DOHH2 (cell line): Measurements from ENCODE around the gene SCN1B.

ENCODE experiments used
- H3F3A ChIP-seq: fragments of 200-600 bp; sonication (generic), shearing (Covaris generic); 2 replicates; pipeline ENCODE4 v1.6.0; 2016; ENCODE audit warnings: antibody characterized with exemption, mild to moderate bottlenecking; ENCODE audit not compliant: control insufficient read depth, insufficient read depth
- H3K27ac ChIP-seq: fragments of 200-600 bp; sonication (generic); 2 replicates; pipeline ENCODE4 v1.5.1; 2014; ENCODE audit warnings: low read depth, mild to moderate bottlenecking, low read length, moderate library complexity
- H3K27me3 ChIP-seq: fragments of 200-600 bp; sonication (generic); 2 replicates; pipeline ENCODE4 v1.6.1; 2014; ENCODE audit warnings: mild to moderate bottlenecking, low read length, mixed read lengths; ENCODE audit not compliant: control insufficient read depth
- H3K36me3 ChIP-seq: fragments of 200-600 bp; sonication (generic); 2 replicates; pipeline ENCODE4 v1.6.1; 2014; ENCODE audit warnings: mild to moderate bottlenecking, low read length, moderate library complexity, mixed read lengths; ENCODE audit not compliant: control insufficient read depth
- H3K4me1 ChIP-seq: fragments of 200-600 bp; sonication (generic); 2 replicates; pipeline ENCODE4 v1.6.1; 2014; ENCODE audit warnings: mild to moderate bottlenecking, low read length, mixed read lengths; ENCODE audit not compliant: control insufficient read depth
- H3K4me2 ChIP-seq: fragments of 200-600 bp; sonication (generic); 2 replicates; pipeline ENCODE4 v1.6.0; 2014; ENCODE audit warnings: mild to moderate bottlenecking, low read length, moderate library complexity
- H3K4me3 ChIP-seq: fragments of 200-600 bp; sonication (generic); 2 replicates; pipeline ENCODE4 v1.5.1; 2014; ENCODE audit warnings: mild to moderate bottlenecking, low read length, mixed read lengths
- H3K79me2 ChIP-seq: fragments of 200-600 bp; sonication (generic); 2 replicates; pipeline ENCODE4 v1.6.1; 2014; ENCODE audit warnings: mild to moderate bottlenecking, low read length, mixed read lengths; ENCODE audit not compliant: control insufficient read depth
- H3K9me2 ChIP-seq: fragments of 200-600 bp; sonication (generic); replicated peaks from 2 replicates; pipeline ENCODE4 v1.6.1; 2014; ENCODE audit warnings: mild to moderate bottlenecking, low read length, mixed read lengths; ENCODE audit not compliant: control insufficient read depth
- H3K9me3 ChIP-seq: fragments of 200-600 bp; sonication (generic); 2 replicates; pipeline ENCODE4 v1.6.1; 2014; ENCODE audit warnings: antibody characterized with exemption, low read length, mixed read lengths; ENCODE audit not compliant: control insufficient read depth, insufficient read depth
- H4K20me1 ChIP-seq: fragments of 200-600 bp; sonication (generic); 2 replicates; pipeline ENCODE4 v1.6.0; 2014; ENCODE audit warnings: low read depth, mild to moderate bottlenecking, antibody characterized with exemption, low read length, moderate library complexity; ENCODE audit not compliant: control insufficient read depth, insufficient read depth
- EZH2phosphoT487 ChIP-seq: fragments of 200-600 bp; sonication (generic); IDR thresholded peaks from 2 replicates; pipeline ENCODE4 v1.6.1; 2017; ENCODE audit warnings: borderline replicate concordance, mild to moderate bottlenecking, antibody characterized with exemption, low read length, moderate library complexity, mixed read lengths
- TF ChIP-seq, protein P1 (sequence below): fragments of 200-600 bp; sonication (generic); IDR thresholded peaks from one replicate; pipeline ENCODE4 v1.5.1; 2014; ENCODE audit warnings: antibody characterized with exemption, mild to moderate bottlenecking, low read depth, low read length; ENCODE audit not compliant: poor library complexity, severe bottlenecking

SCN1B gene

DNA sequence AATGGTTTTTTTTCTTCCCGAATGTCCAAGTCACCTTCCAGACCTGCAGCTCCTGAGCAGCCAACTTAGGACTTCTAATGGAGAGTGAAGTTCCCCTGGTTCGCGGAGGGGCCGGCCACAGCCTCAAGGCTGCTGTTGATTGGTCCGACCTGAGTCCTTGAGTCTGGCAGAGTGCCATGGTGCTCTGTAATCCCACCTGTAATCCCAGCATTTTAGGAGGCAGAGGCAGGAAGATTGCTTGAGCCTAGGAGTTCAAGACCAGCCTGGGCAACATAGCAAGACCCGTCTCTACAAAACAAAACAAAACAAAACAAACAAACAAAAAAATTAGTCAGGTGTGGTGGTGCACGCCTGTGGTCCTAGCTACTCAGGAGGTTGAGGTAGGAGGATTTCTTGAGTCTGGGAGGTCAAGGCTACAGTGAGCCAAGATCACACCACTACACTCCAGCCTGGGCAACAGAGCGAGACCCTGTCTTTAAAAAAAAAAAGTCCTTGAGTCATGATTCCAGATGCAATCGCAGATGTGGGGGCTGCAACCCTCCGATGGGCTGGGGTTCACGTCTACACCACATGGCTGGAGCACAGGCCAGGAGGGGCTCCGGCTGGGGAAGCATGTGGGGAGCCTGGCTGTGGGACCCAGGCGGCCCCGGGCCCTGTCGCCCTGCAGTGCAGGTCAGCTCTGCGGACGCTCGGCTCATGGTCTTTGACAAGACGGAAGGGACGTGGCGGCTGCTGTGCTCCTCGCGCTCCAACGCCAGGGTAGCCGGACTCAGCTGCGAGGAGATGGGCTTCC, 28.9 kb downstream of the SCN1B start:
- Histone ChIP-seq H3K36me3 (no peaks in the 10 kb centered on the region), H4K20me1 (no peaks in the 10 kb centered on the region), H3K9me2 (no peaks in the 10 kb centered on the region), H3K27ac (no peak overlapping the region), H3K4me1 (no peaks in the 10 kb centered on the region), H3K9me3 (no peaks in the 10 kb centered on the region), H3K27me3 (peaks cover 24% of the 10 kb centered on the region), H3F3A (no peaks in the 10 kb centered on the region), H3K4me2 (no peak overlapping the region), H3K79me2 (no peaks in the 10 kb centered on the region), H3K4me3 (no peak overlapping the region)
- TF ChIP-seq EZH2phosphoT487, result no peak
- TF ChIP-seq, protein P1, sequence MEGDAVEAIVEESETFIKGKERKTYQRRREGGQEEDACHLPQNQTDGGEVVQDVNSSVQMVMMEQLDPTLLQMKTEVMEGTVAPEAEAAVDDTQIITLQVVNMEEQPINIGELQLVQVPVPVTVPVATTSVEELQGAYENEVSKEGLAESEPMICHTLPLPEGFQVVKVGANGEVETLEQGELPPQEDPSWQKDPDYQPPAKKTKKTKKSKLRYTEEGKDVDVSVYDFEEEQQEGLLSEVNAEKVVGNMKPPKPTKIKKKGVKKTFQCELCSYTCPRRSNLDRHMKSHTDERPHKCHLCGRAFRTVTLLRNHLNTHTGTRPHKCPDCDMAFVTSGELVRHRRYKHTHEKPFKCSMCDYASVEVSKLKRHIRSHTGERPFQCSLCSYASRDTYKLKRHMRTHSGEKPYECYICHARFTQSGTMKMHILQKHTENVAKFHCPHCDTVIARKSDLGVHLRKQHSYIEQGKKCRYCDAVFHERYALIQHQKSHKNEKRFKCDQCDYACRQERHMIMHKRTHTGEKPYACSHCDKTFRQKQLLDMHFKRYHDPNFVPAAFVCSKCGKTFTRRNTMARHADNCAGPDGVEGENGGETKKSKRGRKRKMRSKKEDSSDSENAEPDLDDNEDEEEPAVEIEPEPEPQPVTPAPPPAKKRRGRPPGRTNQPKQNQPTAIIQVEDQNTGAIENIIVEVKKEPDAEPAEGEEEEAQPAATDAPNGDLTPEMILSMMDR, result no peak

DNA sequence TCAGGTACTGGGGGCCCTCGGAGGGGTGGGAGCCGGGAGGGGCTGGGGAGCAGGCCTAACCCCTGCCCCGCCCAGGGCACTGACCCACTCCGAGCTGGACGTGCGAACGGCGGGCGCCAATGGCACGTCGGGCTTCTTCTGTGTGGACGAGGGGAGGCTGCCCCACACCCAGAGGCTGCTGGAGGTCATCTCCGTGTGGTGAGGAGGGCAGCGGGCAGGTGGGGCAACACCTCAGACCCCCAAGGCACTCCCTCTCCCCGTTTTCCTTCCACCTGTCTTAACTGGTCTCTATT, 29.5 kb downstream of the SCN1B start:
- H3K27me3 ChIP-seq, result peaks cover 21% of the 10 kb centered on the region
- no peaks in the 10 kb centered on the region for H3K9me2 ChIP-seq
- H3K79me2 ChIP-seq, result no peaks in the 10 kb centered on the region
- no peaks in the 10 kb centered on the region for H3K9me3 ChIP-seq
- no peak for TF ChIP-seq EZH2phosphoT487
- TF ChIP-seq, protein P1, result no peak
- no peak overlapping the region for H3K4me3 ChIP-seq
- H3K4me1 ChIP-seq, result no peaks in the 10 kb centered on the region
- no peaks in the 10 kb centered on the region for H3F3A ChIP-seq
- H3K27ac ChIP-seq, result no peak overlapping the region
- no peaks in the 10 kb centered on the region for H3K36me3 ChIP-seq
- H4K20me1 ChIP-seq, result no peaks in the 10 kb centered on the region
- no peak overlapping the region for H3K4me2 ChIP-seq

DNA sequence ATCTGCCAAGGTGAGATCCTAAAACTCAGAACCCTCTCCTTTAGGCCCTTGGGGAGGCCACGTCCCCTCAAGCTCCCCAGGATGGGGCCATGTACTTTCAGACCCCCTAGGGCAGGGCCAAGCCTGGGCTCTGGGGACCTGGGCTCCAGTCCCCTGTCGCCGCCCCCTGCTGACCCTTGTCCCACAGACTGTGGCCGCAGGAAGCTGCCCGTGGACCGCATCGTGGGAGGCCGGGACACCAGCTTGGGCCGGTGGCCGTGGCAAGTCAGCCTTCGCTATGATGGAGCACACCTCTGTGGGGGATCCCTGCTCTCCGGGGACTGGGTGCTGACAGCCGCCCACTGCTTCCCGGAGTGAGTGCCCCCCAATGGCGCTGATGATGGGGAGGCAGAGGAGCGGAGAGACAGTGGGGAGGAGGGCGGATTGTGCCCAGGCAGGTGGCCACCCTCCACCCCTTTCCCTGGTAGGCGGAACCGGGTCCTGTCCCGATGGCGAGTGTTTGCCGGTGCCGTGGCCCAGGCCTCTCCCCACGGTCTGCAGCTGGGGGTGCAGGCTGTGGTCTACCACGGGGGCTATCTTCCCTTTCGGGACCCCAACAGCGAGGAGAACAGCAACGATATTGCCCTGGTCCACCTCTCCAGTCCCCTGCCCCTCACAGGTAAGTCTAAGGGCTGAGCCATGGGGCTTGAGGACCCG, 30.0 kb downstream of the SCN1B start:
- H3F3A ChIP-seq, result no peaks in the 10 kb centered on the region
- H4K20me1 ChIP-seq, result no peaks in the 10 kb centered on the region
- peaks cover 18% of the 10 kb centered on the region for H3K27me3 ChIP-seq
- TF ChIP-seq, protein P1, result no peak
- H3K36me3 ChIP-seq, result no peaks in the 10 kb centered on the region
- no peaks in the 10 kb centered on the region for H3K9me3 ChIP-seq
- H3K27ac ChIP-seq, result no peak overlapping the region
- H3K4me1 ChIP-seq, result no peaks in the 10 kb centered on the region
- H3K4me2 ChIP-seq, result no peak overlapping the region
- H3K79me2 ChIP-seq, result no peaks in the 10 kb centered on the region
- no peak overlapping the region for H3K4me3 ChIP-seq
- no peaks in the 10 kb centered on the region for H3K9me2 ChIP-seq
